HG03066 (cell line): Measurements from ENCODE around the gene TYW1B.
A peak's percentile ranks its signal among the peaks of the same experiment; 100 is the strongest.
"Not testable (repeated sequence)": the region's sequence is repeated elsewhere in the genome, so short reads cannot be mapped to it uniquely, and the experiment has no call there.

Source experiments
- ATAC-seq: cut with Tn5 transposase; IDR thresholded peaks from one replicate; pipeline ENCODE4 v1.9.1; 2021; ENCODE audit warnings: low read depth; ENCODE audit not compliant: unreplicated experiment

The TYW1B gene

DNA sequence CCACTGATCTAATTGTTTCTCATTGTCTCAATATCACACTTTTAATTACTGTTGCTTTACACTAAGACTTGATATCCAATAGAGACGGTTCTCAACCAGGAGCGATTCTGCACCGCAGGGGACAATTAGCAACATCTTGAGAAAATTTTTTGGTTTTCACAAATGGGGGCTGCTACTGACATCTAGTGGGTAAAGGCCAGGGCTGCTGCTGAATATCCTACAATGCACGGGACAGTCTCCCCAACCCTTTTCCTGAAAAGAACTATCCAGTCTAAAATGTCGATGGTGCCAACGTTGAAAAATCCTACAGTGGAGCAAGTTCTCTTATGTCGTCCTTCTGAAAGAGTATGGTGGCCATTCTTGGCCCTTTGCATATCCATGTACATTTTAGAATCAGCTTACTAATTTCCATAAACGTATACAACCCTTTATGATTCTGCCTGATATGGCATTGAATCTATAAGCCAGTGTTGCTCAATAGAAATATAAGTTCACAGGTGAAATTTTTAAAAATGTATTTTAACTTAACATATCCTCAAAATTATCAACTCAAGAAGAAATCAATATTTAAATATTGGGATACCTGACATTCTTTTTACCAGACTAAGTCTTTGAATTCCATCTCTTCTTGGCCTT lies 192.6 kb downstream of the TYW1B start:
- not testable (repeated sequence) for ATAC-seq

DNA sequence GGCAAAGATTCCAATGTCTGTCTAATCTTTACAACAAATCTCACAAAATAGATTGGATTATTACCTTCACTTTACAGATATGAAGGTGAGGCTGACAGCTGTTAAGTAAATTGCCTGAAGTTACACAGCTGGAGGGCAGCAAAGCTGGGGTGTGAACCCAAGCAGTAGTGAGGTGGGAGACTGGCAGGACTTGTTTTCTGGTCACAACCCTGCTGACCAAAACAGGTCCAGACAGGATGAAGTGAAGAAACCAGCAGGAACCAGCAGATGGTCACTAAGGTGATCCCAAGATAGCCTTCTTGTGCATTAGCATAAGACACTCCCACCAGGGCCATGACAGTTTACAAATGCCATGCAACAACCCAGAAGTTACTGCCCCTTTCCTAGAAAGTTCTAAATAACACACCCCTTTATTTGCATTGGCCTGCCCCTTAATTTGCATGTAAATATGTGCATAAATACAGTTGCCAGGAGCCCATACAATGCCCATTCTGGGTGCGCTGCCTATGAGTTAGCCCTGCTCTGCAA lies 195.2 kb downstream of the TYW1B start:
- ATAC-seq: not testable (repeated sequence)

DNA sequence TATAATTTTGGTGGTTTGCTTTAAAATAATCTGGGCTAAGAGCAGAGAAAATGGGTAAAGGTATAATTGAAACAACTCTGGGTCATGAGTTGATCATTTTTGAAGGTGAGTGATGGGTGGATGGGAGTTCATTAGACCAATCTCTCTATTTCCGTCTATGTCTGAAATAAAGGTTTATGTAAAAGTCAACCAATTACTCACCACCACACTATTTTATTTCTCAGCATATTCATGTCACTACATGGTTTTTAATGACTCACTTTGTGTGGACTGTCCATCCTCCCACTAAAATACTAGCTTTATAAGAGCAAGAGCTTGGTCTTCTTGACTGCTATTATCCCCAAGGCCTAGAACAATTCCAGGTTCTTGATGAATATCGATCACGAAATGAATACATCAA lies 199.6 kb downstream of the TYW1B start:
- not testable (repeated sequence) for ATAC-seq

- peak; percentile 35 for ATAC-seq
These were observed 201.5 kb downstream of the TYW1B start for GRCh38 chr7:72626428-72627011.

- ATAC-seq: peak; percentile 89
These were observed 202.1 kb downstream of the TYW1B start for GRCh38 chr7:72625721-72626423.

- no peak for ATAC-seq
These were observed 205.5 kb downstream of the TYW1B start for GRCh38 chr7:72622532-72622931.

- not testable (repeated sequence) for ATAC-seq
These were observed 206.2 kb downstream of the TYW1B start for GRCh38 chr7:72621761-72622187.

- not testable (repeated sequence) for ATAC-seq
These were observed 207.1 kb downstream of the TYW1B start for GRCh38 chr7:72620923-72621322.

- ATAC-seq: not testable (repeated sequence)
These were observed 209.4 kb downstream of the TYW1B start for GRCh38 chr7:72618435-72619180.

GRCh38 chr7:72609761-72610160 lies 218.2 kb downstream of the TYW1B start:
- not testable (repeated sequence) for ATAC-seq

- ATAC-seq: not testable (repeated sequence)
These were observed 220.0 kb downstream of the TYW1B start for GRCh38 chr7:72607988-72608387.

GRCh38 chr7:72605863-72606431 lies 222.1 kb downstream of the TYW1B start:
- ATAC-seq: not testable (repeated sequence)

- not testable (repeated sequence) for ATAC-seq
These were observed 223.0 kb downstream of the TYW1B start for GRCh38 chr7:72604771-72605611.

DNA sequence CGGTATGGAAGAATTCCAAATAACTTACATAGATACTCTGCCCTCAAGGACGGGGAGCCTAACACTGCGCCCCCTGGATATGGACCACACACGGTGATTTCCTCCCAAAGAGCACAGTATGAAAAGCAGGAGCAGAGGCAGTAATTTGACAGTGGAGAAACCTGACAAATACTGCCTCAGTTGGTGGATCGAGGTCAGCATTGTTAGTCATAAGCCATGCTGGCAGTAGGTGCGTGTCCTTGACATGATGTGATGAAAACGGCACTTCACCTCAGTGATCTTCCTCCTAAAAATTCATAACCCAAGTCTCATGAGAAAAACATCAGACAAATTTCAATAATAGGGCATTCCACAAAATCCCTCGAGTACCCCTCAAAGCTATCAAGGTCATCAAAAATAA lies 224.5 kb downstream of the TYW1B start:
- not testable (repeated sequence) for ATAC-seq

DNA sequence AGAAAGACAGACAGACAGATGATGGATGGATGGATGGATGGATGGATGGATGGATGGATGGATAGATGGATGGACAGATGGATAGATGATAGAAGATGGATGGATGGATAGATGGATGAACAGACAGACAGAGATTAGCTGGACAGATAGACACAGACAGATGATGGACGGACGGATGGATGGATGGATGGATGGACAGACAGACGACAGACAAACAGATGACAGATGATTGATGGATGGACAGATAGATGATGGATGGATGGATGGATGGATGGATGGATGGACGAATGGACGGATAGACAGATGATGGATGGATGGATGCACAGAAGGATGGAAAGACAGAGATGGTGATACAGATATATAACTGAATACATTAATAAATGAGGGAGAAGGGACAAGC lies 224.9 kb downstream of the TYW1B start:
- ATAC-seq: no peak

DNA sequence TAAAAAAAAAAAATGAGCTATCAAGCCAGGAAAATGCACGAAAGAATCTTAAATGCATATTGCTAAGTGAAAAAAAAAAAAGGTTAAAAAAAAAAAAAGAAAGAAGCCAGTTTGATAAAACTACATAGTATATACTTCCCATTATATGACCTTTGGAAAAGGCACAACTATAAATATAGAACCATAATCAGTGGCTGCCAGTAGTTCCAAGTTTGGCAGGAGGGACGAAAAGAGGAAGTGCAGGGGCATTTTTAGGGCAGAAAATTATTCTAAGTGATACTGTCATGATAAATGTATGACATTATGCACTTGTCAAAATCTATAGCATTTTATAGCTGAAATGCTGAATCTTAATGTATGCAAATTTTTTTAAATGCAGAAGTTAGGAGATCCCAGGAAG lies 226.3 kb downstream of the TYW1B start:
- not testable (repeated sequence) for ATAC-seq

GRCh38 chr7:72590023-72590422 lies 238.0 kb downstream of the TYW1B start:
- not testable (repeated sequence) for ATAC-seq

- not testable (repeated sequence) for ATAC-seq
These were observed 240.7 kb downstream of the TYW1B start for GRCh38 chr7:72587267-72587666.

DNA sequence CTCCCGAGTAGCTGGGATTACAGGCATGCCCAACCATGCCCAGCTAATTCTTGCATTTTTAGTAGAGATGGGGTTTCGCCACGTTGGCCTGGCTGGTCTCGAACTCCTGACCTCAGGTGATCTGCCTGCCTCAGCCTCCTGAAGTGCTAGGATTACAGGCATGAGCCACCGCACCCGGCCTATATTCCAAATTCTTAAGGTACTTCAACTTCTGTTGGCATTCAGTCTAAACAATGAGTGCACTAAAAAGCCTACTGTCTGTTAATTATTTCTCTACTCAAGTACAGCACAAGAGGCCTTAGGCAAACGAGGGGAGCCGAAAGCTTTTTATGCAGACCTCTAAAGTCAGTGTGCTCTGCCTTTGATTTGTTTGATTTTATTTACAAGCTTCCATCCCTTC lies 243.4 kb downstream of the TYW1B start:
- not testable (repeated sequence) for ATAC-seq
